K562 (cell line): ENCODE measurements around the gene CAB39. TPM values are rescaled to one million over a fixed set of nuclear protein-coding genes. Genes with fewer than 3 reads are reported as not detected.

ENCODE experiments used
- ARID2 ChIP-seq: fragments of 450-650 bp; IDR thresholded peaks from 2 replicates; pipeline ENCODE4 v1.6.1; 2017; ENCODE audit warnings: antibody characterized with exemption, mild to moderate bottlenecking
- BRD4 ChIP-seq: fragments of 200-600 bp; sonication (generic); IDR thresholded peaks from 2 replicates; pipeline ENCODE4 v1.6.1; 2017; ENCODE audit warnings: inconsistent platforms
- COPS2 ChIP-seq: fragments of 450-650 bp; conservative IDR thresholded peaks from 2 replicates; pipeline ENCODE4 v1.6.1; 2016; ENCODE audit warnings: mild to moderate bottlenecking, moderate library complexity
- MTA2 ChIP-seq: fragments of 450-650 bp; IDR thresholded peaks from 2 replicates; pipeline ENCODE4 v1.6.1; 2016; ENCODE audit warnings: low read depth
- NBN ChIP-seq: fragments of 450-650 bp; IDR thresholded peaks from 2 replicates; pipeline ENCODE4 v1.6.1; 2016; ENCODE audit warnings: low read depth, mild to moderate bottlenecking
- SRSF9 ChIP-seq: fragments of 200-400 bp; formaldehyde crosslinking; IDR thresholded peaks from 2 replicates; pipeline ENCODE4 v1.6.1; 2017; ENCODE audit warnings: low read depth, low read length, borderline replicate concordance
- TEAD2 ChIP-seq: fragments of 450-650 bp; IDR thresholded peaks from 2 replicates; pipeline ENCODE4 v1.6.1; 2016; ENCODE audit warnings: missing genetic modification characterization, control low read depth, missing compliant biosample characterization
- TOE1 ChIP-seq, 2 experiments: fragments of 450-650 bp in 1 of 2; sonication (generic) in 1 of 2; formaldehyde crosslinking in 1 of 2; IDR thresholded peaks; 2 replicates each; pipeline versions ENCODE4 v1.7.1 to v1.8.0; 2016 to 2022; ENCODE audit warnings: borderline replicate concordance in 2 of 2, mild to moderate bottlenecking in 2 of 2, antibody characterized with exemption in 1 of 2, inconsistent platforms in 1 of 2, low read depth in 1 of 2, missing genetic modification reagents in 1 of 2, moderate library complexity in 1 of 2
- ZBTB1 ChIP-seq: sonication (generic); formaldehyde crosslinking; IDR thresholded peaks from 2 replicates; pipeline ENCODE4 v1.8.1; 2023; ENCODE audit warnings: missing genetic modification reagents, low read depth, mild to moderate bottlenecking, borderline replicate concordance
- ZFP1 ChIP-seq: fragments of 450-650 bp; formaldehyde crosslinking; IDR thresholded peaks from 2 replicates; pipeline ENCODE4 v1.4.0; 2020; ENCODE audit warnings: mild to moderate bottlenecking, mixed read lengths
- ZKSCAN8 ChIP-seq: fragments of 200-800 bp; sonication (Bioruptor generic); IDR thresholded peaks from 2 replicates; pipeline ENCODE4 v1.6.1; 2016; ENCODE audit warnings: missing genetic modification characterization, missing compliant biosample characterization
- ZNF253 ChIP-seq: fragments of 250-450 bp; sonication (Bioruptor Pico); conservative IDR thresholded peaks from 2 replicates; pipeline ENCODE4 v1.6.1; 2021; ENCODE audit warnings: mild to moderate bottlenecking
- ZNF764 ChIP-seq: fragments of 250-450 bp; sonication (Bioruptor Pico); IDR thresholded peaks from 2 replicates; pipeline ENCODE4 v1.4.0; 2020; ENCODE audit warnings: low read depth, mild to moderate bottlenecking, moderate library complexity
- polyA plus RNA-seq, 8 experiments: library from polyadenylated mRNA; depleted of rRNA in 4 of 8; stranded (reverse) in 5 of 8; unstranded in 3 of 8; fragments of >200 nt; fragmentation: Nextera tagmentation in 2 of 8; fragmentation: Illumina TruSeq in 1 of 8; extraction: Ambion mirVana in 2 of 8; extraction: Trizol in 1 of 8; gene quantifications; 2 replicates each; pipeline versions ENCODE4 v1.2.1 to v1.2.3, GENCODE V29; 2011 to 2014; ENCODE audit warnings: inconsistent platforms in 1 of 8, missing spikeins in 1 of 8
- total RNA-seq, 7 experiments: library from RNA; depleted of rRNA in 6 of 7; stranded (reverse); fragments of >200 nt in 6 of 7; fragmentation: Illumina TruSeq in 2 of 7; extraction: Trizol in 2 of 7; gene quantifications; 2 replicates each; pipeline versions ENCODE4 v1.2.1 to v1.2.3, GENCODE V29; 2011 to 2021; ENCODE audit warnings: low replicate concordance in 1 of 7
- TF ChIP-seq, protein P1 (sequence below): fragments of 250-450 bp; sonication (Bioruptor Pico); IDR thresholded peaks from 2 replicates; pipeline ENCODE4 v1.8.0; 2022; ENCODE audit warnings: moderate library complexity, mild to moderate bottlenecking, inconsistent platforms
- TF ChIP-seq, protein P2 (sequence below): fragments of 450-650 bp; IDR thresholded peaks from 2 replicates; pipeline ENCODE4 v1.6.1; 2016; ENCODE audit warnings: borderline replicate concordance
- TF ChIP-seq, protein P3 (sequence below), 2 experiments: IDR thresholded peaks in 1 of 2; conservative IDR thresholded peaks in 1 of 2; 2 replicates each; pipeline ENCODE4 v1.6.1; 2016; ENCODE audit warnings: low read depth in 2 of 2, mild to moderate bottlenecking in 1 of 2, missing compliant biosample characterization in 1 of 2, missing genetic modification characterization in 1 of 2, moderate library complexity in 1 of 2
- TF ChIP-seq, protein P4 (sequence below): fragments of 250-450 bp; sonication (Bioruptor Pico); IDR thresholded peaks from 2 replicates; pipeline ENCODE4 v1.5.0; 2021; ENCODE audit warnings: mild to moderate bottlenecking, borderline replicate concordance

Gene CAB39
- total and polyA plus RNA-seq, 9 of the 15 experiments (the other 6 are each of a cell fraction or from before 2014, with no cell fraction given) = 27.2 to 94.4 (median 70.1) TPM

DNA sequence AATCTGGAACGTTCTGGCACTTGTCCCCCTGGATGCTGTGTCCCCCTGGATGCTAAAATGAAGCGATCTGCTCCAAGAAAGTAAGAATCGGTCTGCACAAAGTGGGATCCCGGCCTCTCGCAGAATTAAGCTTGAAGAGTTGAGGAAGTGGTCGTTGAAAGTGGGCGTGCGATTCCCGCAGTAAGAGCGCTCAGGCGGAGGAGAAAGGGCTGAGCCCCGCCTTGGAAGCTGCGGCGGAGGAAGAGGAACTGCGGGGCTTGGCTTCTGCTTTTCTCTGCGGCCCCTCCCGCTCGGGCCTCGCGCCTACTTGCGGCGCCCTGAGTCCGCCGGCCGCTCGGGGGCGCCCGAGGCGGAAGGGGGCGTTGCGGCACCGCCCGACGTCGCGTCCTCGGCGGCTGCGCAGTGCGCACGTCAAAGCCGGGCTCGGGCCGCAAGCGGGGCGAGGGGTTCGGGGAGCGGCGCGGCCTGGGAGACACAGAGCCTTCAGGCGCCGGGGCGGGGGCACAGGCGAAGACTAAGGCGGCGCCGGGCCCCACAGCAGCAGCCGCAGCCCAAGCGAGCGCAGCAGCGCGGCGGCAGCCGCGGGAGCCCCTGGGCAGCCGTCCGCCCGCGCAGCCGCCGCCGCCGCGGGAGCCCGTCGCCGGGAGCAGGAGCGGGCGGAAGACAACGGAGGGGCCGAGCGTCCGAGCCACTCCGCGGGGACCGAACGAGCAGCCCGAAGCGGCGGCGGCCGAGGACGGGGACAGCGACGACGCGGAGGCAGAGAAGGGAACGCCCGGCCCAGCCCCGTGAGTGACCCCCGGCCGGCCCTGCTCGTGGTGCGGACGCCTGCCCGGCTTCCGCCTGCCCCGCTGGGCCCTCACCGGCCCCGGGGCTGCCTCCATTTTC is at the start of gene CAB39 (continued):
- TF ChIP-seq ARID2 (no peak), BRD4 (no peak), ZNF253 (CRISPR knock-in tag) (no peak), ZFP1 (CRISPR knock-in tag) (no peak), MTA2 (no peak), TOE1 (IDR thresholded peaks at IDR 0.05; ENCODE audit: borderline replicate concordance) (no peak), TOE1 (CRISPR knock-in tag; IDR thresholded peaks at IDR 0.05; ENCODE audit: borderline replicate concordance, low read depth) (no peak), ZBTB1 (CRISPR knock-in tag) (no peak), NBN (no peak), COPS2 (no peak), ZNF764 (CRISPR knock-in tag) (no peak), TEAD2 (tag) (no peak), SRSF9 (no peak), ZKSCAN8 (CRISPR knock-in tag) (no peak)
- TF ChIP-seq, protein P1, sequence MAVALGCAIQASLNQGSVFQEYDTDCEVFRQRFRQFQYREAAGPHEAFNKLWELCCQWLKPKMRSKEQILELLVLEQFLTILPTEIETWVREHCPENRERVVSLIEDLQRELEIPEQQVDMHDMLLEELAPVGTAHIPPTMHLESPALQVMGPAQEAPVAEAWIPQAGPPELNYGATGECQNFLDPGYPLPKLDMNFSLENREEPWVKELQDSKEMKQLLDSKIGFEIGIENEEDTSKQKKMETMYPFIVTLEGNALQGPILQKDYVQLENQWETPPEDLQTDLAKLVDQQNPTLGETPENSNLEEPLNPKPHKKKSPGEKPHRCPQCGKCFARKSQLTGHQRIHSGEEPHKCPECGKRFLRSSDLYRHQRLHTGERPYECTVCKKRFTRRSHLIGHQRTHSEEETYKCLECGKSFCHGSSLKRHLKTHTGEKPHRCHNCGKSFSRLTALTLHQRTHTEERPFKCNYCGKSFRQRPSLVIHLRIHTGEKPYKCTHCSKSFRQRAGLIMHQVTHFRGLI (CRISPR knock-in tag) = no peak
- TF ChIP-seq, protein P2, sequence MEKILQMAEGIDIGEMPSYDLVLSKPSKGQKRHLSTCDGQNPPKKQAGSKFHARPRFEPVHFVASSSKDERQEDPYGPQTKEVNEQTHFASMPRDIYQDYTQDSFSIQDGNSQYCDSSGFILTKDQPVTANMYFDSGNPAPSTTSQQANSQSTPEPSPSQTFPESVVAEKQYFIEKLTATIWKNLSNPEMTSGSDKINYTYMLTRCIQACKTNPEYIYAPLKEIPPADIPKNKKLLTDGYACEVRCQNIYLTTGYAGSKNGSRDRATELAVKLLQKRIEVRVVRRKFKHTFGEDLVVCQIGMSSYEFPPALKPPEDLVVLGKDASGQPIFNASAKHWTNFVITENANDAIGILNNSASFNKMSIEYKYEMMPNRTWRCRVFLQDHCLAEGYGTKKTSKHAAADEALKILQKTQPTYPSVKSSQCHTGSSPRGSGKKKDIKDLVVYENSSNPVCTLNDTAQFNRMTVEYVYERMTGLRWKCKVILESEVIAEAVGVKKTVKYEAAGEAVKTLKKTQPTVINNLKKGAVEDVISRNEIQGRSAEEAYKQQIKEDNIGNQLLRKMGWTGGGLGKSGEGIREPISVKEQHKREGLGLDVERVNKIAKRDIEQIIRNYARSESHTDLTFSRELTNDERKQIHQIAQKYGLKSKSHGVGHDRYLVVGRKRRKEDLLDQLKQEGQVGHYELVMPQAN = no peak
- TF ChIP-seq, protein P3, sequence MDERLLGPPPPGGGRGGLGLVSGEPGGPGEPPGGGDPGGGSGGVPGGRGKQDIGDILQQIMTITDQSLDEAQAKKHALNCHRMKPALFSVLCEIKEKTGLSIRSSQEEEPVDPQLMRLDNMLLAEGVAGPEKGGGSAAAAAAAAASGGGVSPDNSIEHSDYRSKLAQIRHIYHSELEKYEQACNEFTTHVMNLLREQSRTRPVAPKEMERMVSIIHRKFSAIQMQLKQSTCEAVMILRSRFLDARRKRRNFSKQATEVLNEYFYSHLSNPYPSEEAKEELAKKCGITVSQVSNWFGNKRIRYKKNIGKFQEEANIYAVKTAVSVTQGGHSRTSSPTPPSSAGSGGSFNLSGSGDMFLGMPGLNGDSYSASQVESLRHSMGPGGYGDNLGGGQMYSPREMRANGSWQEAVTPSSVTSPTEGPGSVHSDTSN (CRISPR knock-in tag; IDR thresholded peaks at IDR 0.05; ENCODE audit: low read depth) = no peak
- TF ChIP-seq, protein P3 (tag; conservative IDR thresholded peaks at IDR 0.05; ENCODE audit: low read depth) = no peak
- TF ChIP-seq, protein P4, sequence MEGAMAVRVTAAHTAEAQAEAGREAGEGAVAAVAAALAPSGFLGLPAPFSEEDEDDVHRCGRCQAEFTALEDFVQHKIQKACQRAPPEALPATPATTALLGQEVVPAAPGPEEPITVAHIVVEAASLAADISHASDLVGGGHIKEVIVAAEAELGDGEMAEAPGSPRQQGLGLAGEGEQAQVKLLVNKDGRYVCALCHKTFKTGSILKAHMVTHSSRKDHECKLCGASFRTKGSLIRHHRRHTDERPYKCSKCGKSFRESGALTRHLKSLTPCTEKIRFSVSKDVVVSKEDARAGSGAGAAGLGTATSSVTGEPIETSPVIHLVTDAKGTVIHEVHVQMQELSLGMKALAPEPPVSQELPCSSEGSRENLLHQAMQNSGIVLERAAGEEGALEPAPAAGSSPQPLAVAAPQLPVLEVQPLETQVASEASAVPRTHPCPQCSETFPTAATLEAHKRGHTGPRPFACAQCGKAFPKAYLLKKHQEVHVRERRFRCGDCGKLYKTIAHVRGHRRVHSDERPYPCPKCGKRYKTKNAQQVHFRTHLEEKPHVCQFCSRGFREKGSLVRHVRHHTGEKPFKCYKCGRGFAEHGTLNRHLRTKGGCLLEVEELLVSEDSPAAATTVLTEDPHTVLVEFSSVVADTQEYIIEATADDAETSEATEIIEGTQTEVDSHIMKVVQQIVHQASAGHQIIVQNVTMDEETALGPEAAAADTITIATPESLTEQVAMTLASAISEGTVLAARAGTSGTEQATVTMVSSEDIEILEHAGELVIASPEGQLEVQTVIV (CRISPR knock-in tag) = no peak
